H1 (cell line): Measurements from ENCODE around the gene GIMAP5.

Experiments
- CBX8 ChIP-seq: fragments of 300-800, 300-1000 bp; sonication (generic); IDR thresholded peaks from 2 replicates; pipeline ENCODE4 v1.7.1; 2016; ENCODE audit warnings: low read depth, low read length, borderline replicate concordance
- CTCF ChIP-seq, 3 experiments: IDR thresholded peaks; 1 replicate in 2 of 3; 2 replicates in 1 of 3; pipeline versions ENCODE4 v1.5.1 to v1.6.1; 2011; ENCODE audit warnings: low read length in 3 of 3, mild to moderate bottlenecking in 3 of 3, inconsistent platforms in 2 of 3, low read depth in 1 of 3, moderate library complexity in 1 of 3; ENCODE audit not compliant: insufficient read depth in 1 of 3; ENCODE audit errors: control extremely low read depth in 1 of 3
- KDM1A ChIP-seq: fragments of 200-600, 300-600 bp; sonication (generic); IDR thresholded peaks from 2 replicates; pipeline ENCODE4 v1.7.1; 2016; ENCODE audit warnings: mild to moderate bottlenecking, low read length, borderline replicate concordance
- SIN3A ChIP-seq, 2 experiments: IDR thresholded peaks in 1 of 2; conservative IDR thresholded peaks in 1 of 2; 2 replicates each; pipeline ENCODE4 v1.6.1; 2011 to 2012; ENCODE audit warnings: low read length in 2 of 2, improper control_type of control experiment in 1 of 2, low read depth in 1 of 2, mild to moderate bottlenecking in 1 of 2
- SIRT6 ChIP-seq: IDR thresholded peaks from one replicate; pipeline ENCODE4 v1.7.1; 2012; ENCODE audit warnings: low read length, inconsistent platforms
- SP1 ChIP-seq: IDR thresholded peaks from 2 replicates; pipeline ENCODE4 v1.6.1; 2011; ENCODE audit warnings: low read depth, low read length
- SP2 ChIP-seq: IDR thresholded peaks from 2 replicates; pipeline ENCODE4 v1.6.1; 2012; ENCODE audit warnings: mild to moderate bottlenecking, low read length, inconsistent platforms
- TAF1 ChIP-seq: IDR thresholded peaks from 2 replicates; pipeline ENCODE4 v1.6.1; 2011; ENCODE audit warnings: mild to moderate bottlenecking, low read depth, low read length

- TF ChIP-seq SP1 (no peak), CTCF (IDR thresholded peaks at IDR 0.05; ENCODE audit: control extremely low read depth in 1 of 3, insufficient read depth in 1 of 3, low read depth in 1 of 3, low read length in 3 of 3) (no peak), SIRT6 (no peak), TAF1 (no peak), SIN3A (conservative IDR thresholded peaks at IDR 0.05 in 1 of 2, IDR thresholded peaks at IDR 0.05 in 1 of 2; ENCODE audit: low read depth in 1 of 2, low read length in 2 of 2) (no peak), KDM1A (no peak), SP2 (no peak), CBX8 (no peak)
These were observed 17.7 kb downstream of the GIMAP5 start for GRCh38 chr7:150754951-150755350.
